Fibroblast of pulmonary artery (primary cell): ENCODE results near the gene SLCO4A1.

Experiments used
- DNase-seq: peaks from one replicate; pipeline ENCODE4 v3.0.0-alpha.2; 2010; ENCODE audit warnings: low read depth
- H3K4me3 ChIP-seq: replicated peaks from 2 replicates; pipeline ENCODE4 v1.5.1; 2011; ENCODE audit warnings: low read depth, mild to moderate bottlenecking, control low read depth, low read length, moderate library complexity
- TF ChIP-seq, protein P1 (sequence below): IDR thresholded peaks from 2 replicates; pipeline ENCODE4 v1.5.1; 2011; ENCODE audit warnings: mild to moderate bottlenecking, control low read depth, low read length, inconsistent platforms; ENCODE audit errors: missing control alignments

The SLCO4A1 gene

DNA sequence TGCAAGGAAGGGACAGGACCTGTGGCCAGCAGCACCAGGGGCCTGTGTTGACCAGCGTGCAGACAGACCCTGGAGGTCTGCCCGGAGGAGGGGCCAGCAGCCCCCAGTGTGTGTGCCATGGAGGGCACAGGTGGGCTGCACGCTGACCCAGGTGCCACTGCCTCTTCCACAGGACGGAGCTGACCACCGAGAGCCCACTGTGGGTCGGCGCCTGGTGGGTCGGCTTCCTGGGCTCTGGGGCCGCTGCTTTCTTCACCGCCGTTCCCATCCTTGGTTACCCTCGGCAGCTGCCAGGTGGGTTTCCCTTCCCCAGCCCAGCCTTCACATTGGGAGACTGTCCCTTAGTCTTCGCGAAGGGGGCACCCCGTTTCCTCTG, 17.9 kb downstream of the SLCO4A1 start:
- TF ChIP-seq, protein P1, sequence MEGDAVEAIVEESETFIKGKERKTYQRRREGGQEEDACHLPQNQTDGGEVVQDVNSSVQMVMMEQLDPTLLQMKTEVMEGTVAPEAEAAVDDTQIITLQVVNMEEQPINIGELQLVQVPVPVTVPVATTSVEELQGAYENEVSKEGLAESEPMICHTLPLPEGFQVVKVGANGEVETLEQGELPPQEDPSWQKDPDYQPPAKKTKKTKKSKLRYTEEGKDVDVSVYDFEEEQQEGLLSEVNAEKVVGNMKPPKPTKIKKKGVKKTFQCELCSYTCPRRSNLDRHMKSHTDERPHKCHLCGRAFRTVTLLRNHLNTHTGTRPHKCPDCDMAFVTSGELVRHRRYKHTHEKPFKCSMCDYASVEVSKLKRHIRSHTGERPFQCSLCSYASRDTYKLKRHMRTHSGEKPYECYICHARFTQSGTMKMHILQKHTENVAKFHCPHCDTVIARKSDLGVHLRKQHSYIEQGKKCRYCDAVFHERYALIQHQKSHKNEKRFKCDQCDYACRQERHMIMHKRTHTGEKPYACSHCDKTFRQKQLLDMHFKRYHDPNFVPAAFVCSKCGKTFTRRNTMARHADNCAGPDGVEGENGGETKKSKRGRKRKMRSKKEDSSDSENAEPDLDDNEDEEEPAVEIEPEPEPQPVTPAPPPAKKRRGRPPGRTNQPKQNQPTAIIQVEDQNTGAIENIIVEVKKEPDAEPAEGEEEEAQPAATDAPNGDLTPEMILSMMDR, result no peak
- no peak overlapping the region for H3K4me3 ChIP-seq
- no peak for DNase-seq

DNA sequence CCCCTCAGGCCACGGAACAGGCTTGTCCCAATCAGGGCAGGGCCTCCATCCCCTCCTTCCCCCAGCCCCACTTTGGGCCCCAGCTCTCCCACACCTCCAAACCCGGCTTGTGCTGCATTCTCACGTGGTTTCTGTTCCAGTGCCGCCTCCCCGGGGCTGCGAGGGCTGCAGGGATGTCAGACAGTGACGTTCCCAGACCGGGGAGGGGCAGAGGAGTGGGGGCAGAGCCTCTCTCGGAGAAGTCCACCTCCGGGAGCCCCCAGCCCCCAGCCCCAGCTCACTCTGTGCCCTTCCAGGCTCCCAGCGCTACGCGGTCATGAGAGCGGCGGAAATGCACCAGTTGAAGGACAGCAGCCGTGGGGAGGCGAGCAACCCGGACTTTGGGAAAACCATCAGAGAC, 18.5 kb downstream of the SLCO4A1 start:
- DNase-seq, result no peak
- no peak overlapping the region for H3K4me3 ChIP-seq
- TF ChIP-seq, protein P1, result no peak

DNA sequence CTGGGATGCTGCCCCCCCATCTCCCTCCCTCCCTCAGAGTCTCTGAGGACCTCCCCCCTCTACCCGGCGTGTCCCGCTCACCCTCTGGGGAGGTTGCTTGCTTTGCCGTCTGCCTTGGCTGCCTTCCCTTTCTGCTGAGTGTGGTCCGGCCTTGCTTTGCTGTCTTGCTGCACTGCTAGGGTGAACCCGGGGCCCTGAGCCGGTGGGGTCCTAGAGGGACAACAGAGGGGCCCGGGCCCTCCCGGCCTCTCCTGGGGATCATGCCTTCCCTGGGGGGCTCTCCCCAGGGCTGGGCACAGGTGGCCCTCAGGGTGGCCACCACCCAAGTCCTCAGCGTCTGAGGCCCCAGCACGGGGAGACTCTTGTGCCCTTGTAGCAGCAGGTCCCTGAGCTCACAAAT, 19.3 kb downstream of the SLCO4A1 start:
- TF ChIP-seq, protein P1, result no peak
- no peak for DNase-seq
- H3K4me3 ChIP-seq, result no peak overlapping the region

DNA sequence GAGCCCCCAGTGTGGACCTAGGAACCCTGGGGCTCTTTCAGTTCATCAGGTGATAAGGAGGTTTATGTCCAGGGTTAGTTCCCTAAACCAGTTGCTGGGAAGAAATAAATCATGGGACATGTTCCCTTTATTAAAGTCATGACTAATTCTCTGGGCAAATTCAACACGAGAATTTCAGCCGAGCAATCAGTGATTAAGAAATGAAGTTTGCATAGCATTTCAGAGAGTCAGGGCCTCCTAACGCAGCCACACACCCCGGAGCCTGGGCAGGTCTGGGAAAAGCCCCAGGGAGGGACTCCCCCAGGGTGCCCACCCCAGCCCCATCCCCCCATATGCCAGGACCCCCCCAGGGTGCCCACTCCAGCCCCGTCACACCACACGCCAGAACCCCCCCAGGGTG, 20.1 kb downstream of the SLCO4A1 start:
- DNase-seq, result peak; percentile 47
- TF ChIP-seq, protein P1, result no peak
- H3K4me3 ChIP-seq, result no peak overlapping the region

DNA sequence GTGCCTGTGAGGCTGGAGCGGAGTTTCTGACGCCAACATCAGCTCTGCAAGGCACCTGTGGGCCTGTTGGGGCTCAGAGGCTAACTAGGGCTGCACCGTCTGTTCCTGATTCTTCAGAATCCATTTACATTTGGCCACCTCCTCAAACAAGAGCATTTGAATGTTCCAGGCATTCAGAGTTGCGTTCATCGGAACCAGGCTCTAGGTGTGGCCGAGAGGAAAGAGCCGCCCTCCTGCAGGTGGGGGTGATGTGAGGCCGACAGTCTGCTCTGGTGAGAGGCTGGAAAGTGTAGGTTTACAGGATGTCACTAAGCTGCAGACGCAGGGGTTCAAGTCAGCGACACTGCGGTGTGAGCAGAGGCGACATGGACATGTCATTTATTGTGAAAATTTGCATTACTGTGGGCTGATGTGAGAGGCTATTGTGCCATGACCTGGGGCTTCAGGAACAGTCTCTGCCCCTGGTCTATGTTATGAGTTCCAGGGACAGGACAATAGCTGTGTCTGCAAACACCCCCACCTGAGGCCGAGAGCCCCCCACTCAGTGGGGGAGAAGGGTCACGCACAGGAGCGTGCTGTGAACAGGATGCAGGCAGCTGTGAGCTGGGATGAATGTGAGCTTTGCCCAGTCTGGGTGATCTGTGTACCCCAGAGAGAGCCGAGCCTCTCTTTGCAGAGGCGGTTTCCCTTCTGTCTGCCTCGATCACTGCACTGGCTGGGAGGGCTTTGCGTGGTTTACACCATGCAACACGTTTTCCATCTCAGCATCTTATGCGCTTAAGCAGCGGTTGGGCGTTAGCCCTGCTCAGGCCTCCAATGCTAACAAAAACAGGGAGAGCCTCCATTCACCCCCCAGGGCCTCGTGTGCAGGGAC, 21.1 kb downstream of the SLCO4A1 start:
- no peak overlapping the region for H3K4me3 ChIP-seq

DNA sequence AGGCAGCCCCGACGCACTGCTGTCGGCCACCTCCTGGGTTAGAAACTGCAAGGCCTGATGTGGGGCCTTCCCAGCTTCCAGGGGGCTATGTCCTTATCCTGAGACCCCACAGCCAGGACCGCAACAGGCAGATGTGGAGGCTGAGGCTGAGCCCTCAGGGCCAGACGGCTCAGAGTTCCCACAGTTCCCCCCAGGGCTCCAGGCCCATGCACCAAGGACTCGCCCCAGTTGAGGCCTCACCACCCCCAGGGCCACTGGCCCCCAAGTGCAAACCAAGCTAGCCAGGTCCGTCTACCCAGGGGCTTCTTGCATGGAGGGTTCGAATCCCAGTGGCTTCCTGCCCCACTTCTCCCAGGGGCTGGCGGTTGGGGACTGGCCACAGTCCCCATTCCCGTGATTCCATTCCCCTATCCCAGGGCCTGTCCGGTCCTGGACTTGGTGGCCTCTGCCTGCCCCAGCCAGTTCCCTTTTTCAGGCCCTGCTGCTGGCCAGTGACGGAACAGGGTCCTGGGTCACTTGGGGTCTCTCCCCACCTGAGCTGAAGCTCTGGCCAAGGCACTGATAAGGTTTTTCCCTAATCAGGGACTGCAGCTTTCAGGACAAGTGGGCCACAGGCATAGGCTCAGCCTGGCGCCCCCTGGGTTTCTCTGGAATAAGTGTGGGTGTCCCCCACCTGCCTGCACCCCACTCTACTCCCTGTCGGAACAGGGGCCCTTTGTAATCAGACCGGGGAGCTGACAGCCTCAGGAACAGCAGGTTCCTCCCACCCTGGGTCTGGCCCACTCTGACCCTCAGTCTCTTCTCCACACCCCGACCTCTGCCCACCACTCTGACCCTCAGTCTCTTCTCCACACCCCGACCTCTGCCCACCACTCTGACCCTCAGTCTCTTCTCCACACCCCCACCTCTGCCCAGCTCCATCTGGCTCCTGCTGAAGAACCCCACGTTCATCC, 22.0 kb downstream of the SLCO4A1 start:
- H3K4me3 ChIP-seq, result no peak overlapping the region

More for the DNA sequence above, 21.1 kb downstream of the SLCO4A1 start:
- TF ChIP-seq, protein P1, result no peak
- no peak for DNase-seq

More for the DNA sequence above, 22.0 kb downstream of the SLCO4A1 start:
- TF ChIP-seq, protein P1, result no peak
- DNase-seq, result no peak
